CD14-positive monocyte (primary cell): ENCODE results near the gene TNNT3. TPM values are rescaled to one million over a fixed set of nuclear protein-coding genes. Genes with fewer than 3 reads are reported as not detected.
A peak's percentile ranks its signal among the peaks of the same experiment; 100 is the strongest.

Experiments used
- DNase-seq, 3 donors: peaks; one replicate each; pipeline ENCODE4 v3.0.0-alpha.2; 2011 to 2022
- H2AFZ ChIP-seq: 2 replicates; pipeline ENCODE4 v1.6.0; 2012; ENCODE audit warnings: mild to moderate bottlenecking, low read depth, low read length, inconsistent platforms; ENCODE audit not compliant: insufficient read depth, poor library complexity, severe bottlenecking
- H3K27ac ChIP-seq, 2 donors: 1 replicate in 1 of 2; 2 replicates in 1 of 2; pipeline ENCODE4 v1.5.1; 2012 to 2013; ENCODE audit warnings: low read length in 2 of 2, control low read depth in 1 of 2, inconsistent platforms in 1 of 2, low read depth in 1 of 2, mild to moderate bottlenecking in 1 of 2
- H3K27me3 ChIP-seq, 2 donors: one replicate each; pipeline versions ENCODE4 v1.6.0 to v1.6.1; 2011 to 2013; ENCODE audit warnings: low read length in 2 of 2; ENCODE audit not compliant: control insufficient read depth in 2 of 2, insufficient read depth in 2 of 2
- H3K36me3 ChIP-seq, 2 donors: replicated peaks in 1 of 2; 1 replicate in 1 of 2; 2 replicates in 1 of 2; pipeline versions ENCODE4 v1.5.1 to v1.6.1; 2012 to 2013; ENCODE audit warnings: low read length in 2 of 2, control low read depth in 1 of 2, inconsistent platforms in 1 of 2, mild to moderate bottlenecking in 1 of 2; ENCODE audit not compliant: insufficient read depth in 2 of 2, control insufficient read depth in 1 of 2
- H3K4me1 ChIP-seq, 2 donors: 1 replicate in 1 of 2; 2 replicates in 1 of 2; pipeline versions ENCODE4 v1.5.1 to v1.6.1; 2012 to 2013; ENCODE audit warnings: low read length in 2 of 2, control low read depth in 1 of 2, inconsistent platforms in 1 of 2, mild to moderate bottlenecking in 1 of 2, moderate library complexity in 1 of 2; ENCODE audit not compliant: insufficient read depth in 2 of 2, control insufficient read depth in 1 of 2
- H3K4me2 ChIP-seq: replicated peaks from 2 replicates; pipeline ENCODE3; 2012; ENCODE audit warnings: low read length, moderate library complexity, mild to moderate bottlenecking; ENCODE audit not compliant: poor library complexity, severe bottlenecking; ENCODE audit errors: extremely low read depth
- H3K4me3 ChIP-seq, 3 experiments: fragments of 200-600 bp in 1 of 3; sonication (generic) in 1 of 3; replicated peaks in 1 of 3; 1 replicate in 2 of 3; 2 replicates in 1 of 3; pipeline ENCODE4 v1.5.1; 2011 to 2013; ENCODE audit warnings: low read length in 3 of 3, mild to moderate bottlenecking in 3 of 3, control low read depth in 2 of 3, low read depth in 2 of 3, inconsistent platforms in 1 of 3, moderate library complexity in 1 of 3
- H3K79me2 ChIP-seq: 2 replicates; pipeline ENCODE4 v1.6.0; 2012; ENCODE audit warnings: mild to moderate bottlenecking, control low read depth, inconsistent platforms, low read length, moderate library complexity; ENCODE audit not compliant: insufficient read depth
- H3K9ac ChIP-seq: 2 replicates; pipeline ENCODE4 v1.6.0; 2017; ENCODE audit warnings: low read length, mild to moderate bottlenecking; ENCODE audit not compliant: insufficient read depth, poor library complexity, severe bottlenecking
- H3K9me3 ChIP-seq, 2 donors: replicated peaks in 1 of 2; 1 replicate in 1 of 2; 2 replicates in 1 of 2; pipeline versions ENCODE4 v1.5.1 to v1.6.1; 2012 to 2013; ENCODE audit warnings: low read length in 2 of 2, control low read depth in 1 of 2; ENCODE audit not compliant: control insufficient read depth in 1 of 2, insufficient read depth in 1 of 2
- H4K20me1 ChIP-seq: 2 replicates; pipeline ENCODE4 v1.6.0; 2012; ENCODE audit warnings: mild to moderate bottlenecking, low read length, control low read depth, moderate library complexity; ENCODE audit not compliant: insufficient read depth
- H3K27ac Mint-ChIP-seq, 7 donors: one replicate each; pipeline ENCODE4 v1.8.0; 2020; ENCODE audit warnings: mild to moderate bottlenecking in 7 of 7, mixed read lengths in 7 of 7, moderate library complexity in 6 of 7, inconsistent platforms in 2 of 7
- H3K27me3 Mint-ChIP-seq, 3 donors: one replicate each; pipeline ENCODE4 v1.8.0; 2021 to 2022; ENCODE audit warnings: low read depth in 3 of 3, mild to moderate bottlenecking in 3 of 3, mixed read lengths in 3 of 3, moderate library complexity in 3 of 3, inconsistent platforms in 1 of 3
- H3K36me3 Mint-ChIP-seq, 2 donors: one replicate each; pipeline ENCODE4 v1.8.0; 2020; ENCODE audit warnings: mixed read lengths in 2 of 2, inconsistent platforms in 1 of 2, mild to moderate bottlenecking in 1 of 2
- H3K4me1 Mint-ChIP-seq: one replicate; pipeline ENCODE4 v1.8.0; 2020; ENCODE audit warnings: mild to moderate bottlenecking, mixed read lengths
- H3K4me3 Mint-ChIP-seq, 2 donors: one replicate each; pipeline ENCODE4 v1.8.0; 2020; ENCODE audit warnings: mild to moderate bottlenecking in 2 of 2, mixed read lengths in 2 of 2, moderate library complexity in 1 of 2
- H3K9me3 Mint-ChIP-seq, 7 donors: one replicate each; pipeline ENCODE4 v1.8.0; 2020 to 2022; ENCODE audit warnings: mixed read lengths in 7 of 7, mild to moderate bottlenecking in 6 of 7, moderate library complexity in 6 of 7, inconsistent platforms in 2 of 7
- CTCF ChIP-seq: fragments of 200-600 bp; IDR thresholded peaks from one replicate; pipeline ENCODE4 v1.8.0; 2022; ENCODE audit warnings: antibody characterized with exemption, mild to moderate bottlenecking
- WGBS: methylation state at CpG from one replicate; pipeline ENCODE4 v1.1.5; 2013; ENCODE audit warnings: missing lambda C conversion rate; ENCODE audit not compliant: insufficient coverage; 5-methylcytosine and 5-hydroxymethylcytosine counted together
- intact Hi-C, 2 donors: fragments of 100-400 bp; cut with micrococcal nuclease; formaldehyde crosslinking; loops; one replicate each; pipeline versions ENCODE4 v1.15.0 to v1.15.1; 2023
- polyA plus RNA-seq, 3 donors: library from polyadenylated mRNA; depleted of rRNA in 1 of 3; unstranded in 2 of 3; stranded (reverse) in 1 of 3; fragments of 300-500 nt in 2 of 3; fragments of >200 nt in 1 of 3; fragmentation: Illumina TruSeq in 2 of 3; gene quantifications; 1 replicate in 2 of 3; 2 replicates in 1 of 3; pipeline ENCODE4 v1.2.3, GENCODE V29; 2012 to 2021

The TNNT3 gene
- polyA plus RNA-seq, 3 donors: 1.4 TPM; not detected in 2

DNA sequence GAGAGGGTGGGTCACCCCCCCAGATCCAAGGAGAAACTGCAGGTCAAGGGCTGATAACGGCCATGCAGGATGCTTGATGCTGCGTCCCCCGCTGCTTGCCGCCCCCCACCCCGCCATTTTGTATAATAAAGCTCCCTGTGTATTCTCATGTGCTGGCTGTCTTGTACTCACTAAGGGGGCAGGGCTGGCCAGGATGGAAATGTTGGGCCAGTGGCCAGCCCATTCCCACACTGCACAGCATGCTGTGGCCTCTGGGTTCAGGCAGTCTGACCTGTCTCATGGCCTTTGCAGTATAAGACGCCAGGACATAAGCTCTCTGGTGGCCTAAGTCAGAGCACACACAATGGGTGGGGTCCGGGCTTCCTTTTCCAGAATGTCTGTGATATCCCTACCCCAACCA is 27.4 kb upstream of the TNNT3 start:
- Mint-ChIP-seq H3K4me3 (no peak overlapping the region), H3K9me3 (peaks cover 0 to 19% (median 6%) of the 10 kb centered on the region in 7 donors), H3K27ac (no peak overlapping the region), H3K36me3 (peaks cover 3% of the 10 kb centered on the region in 2 donors), H3K4me1 (peaks cover 28% of the 10 kb centered on the region), H3K27me3 (peaks cover 20 to 46% (median 27%) of the 10 kb centered on the region in 3 donors)
- Histone ChIP-seq H3K9ac (no peak overlapping the region), H3K27ac (no peak overlapping the region), H3K4me2 (no peak overlapping the region), H3K4me3 (no peak overlapping the region), H2AFZ (no peak overlapping the region), H3K4me1 (peaks cover 42 to 51% of the 10 kb centered on the region in 2 donors), H3K79me2 (no peaks in the 10 kb centered on the region), H4K20me1 (peaks cover 68% of the 10 kb centered on the region), H3K27me3 (peaks cover 0 to 26% of the 10 kb centered on the region in 2 donors), H3K9me3 (no peaks in the 10 kb centered on the region), H3K36me3 (peaks cover 26% of the 10 kb centered on the region in 2 donors)
- no peak for TF ChIP-seq CTCF
- 75% methylated on average over 7 of the region's 7 CpGs for WGBS
- intact Hi-C loops: loop anchor here in 1 of 2 donors (5.0 kb wide), 1 partner anchor 260 kb away; no protein-coding TSS in a partner anchor
- DNase-seq: no peak

DNA sequence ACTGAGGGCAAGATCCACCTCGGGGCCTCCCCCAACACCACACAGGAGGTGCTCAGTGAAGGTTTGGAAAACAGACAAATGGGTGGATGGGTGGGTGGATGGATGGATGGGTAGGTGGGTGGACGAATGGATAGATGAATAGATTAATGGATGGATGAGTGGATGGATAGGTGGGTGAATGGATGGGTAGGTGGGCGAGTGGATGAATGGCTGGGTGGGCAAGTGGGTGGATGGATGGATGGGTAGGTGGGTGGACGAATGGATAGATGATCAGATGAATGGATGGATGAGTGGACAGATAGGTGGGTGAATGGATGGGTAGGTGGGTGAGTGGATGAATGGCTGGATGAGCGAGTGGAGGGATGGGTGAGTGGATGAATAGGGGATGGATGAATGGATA is 26.9 kb upstream of the TNNT3 start:
- peak overlapping the region in 1 of 7 donors; percentile 53 for H3K27ac Mint-ChIP-seq
- H3K79me2 ChIP-seq: no peaks in the 10 kb centered on the region
- H3K36me3 ChIP-seq: peaks cover 21 to 22% of the 10 kb centered on the region in 2 donors
- no peak overlapping the region for H3K4me2 ChIP-seq
- H3K9me3 ChIP-seq: no peaks in the 10 kb centered on the region
- H3K27ac ChIP-seq: no peak overlapping the region
- no peak overlapping the region for H3K4me3 Mint-ChIP-seq
- no peak for DNase-seq
- no peak overlapping the region for H2AFZ ChIP-seq
- no peak overlapping the region for H3K9ac ChIP-seq
- no peak for TF ChIP-seq CTCF
- intact Hi-C loops: loop anchor here in 1 of 2 donors (5.0 kb wide), 1 partner anchor 260 kb away; no protein-coding TSS in a partner anchor
- H3K4me3 ChIP-seq: no peak overlapping the region
- peaks cover 19 to 41% (median 23%) of the 10 kb centered on the region in 3 donors for H3K27me3 Mint-ChIP-seq
- H3K27me3 ChIP-seq: peaks cover 0 to 23% of the 10 kb centered on the region in 2 donors
- H4K20me1 ChIP-seq: peaks cover 64% of the 10 kb centered on the region
- WGBS: 76% methylated on average over 4 of the region's 5 CpGs
- H3K9me3 Mint-ChIP-seq: peaks cover 0 to 15% (median 5%) of the 10 kb centered on the region in 7 donors
- H3K4me1 ChIP-seq: peaks cover 43 to 53% of the 10 kb centered on the region in 2 donors
- H3K36me3 Mint-ChIP-seq: peaks cover 3% of the 10 kb centered on the region in 2 donors
- peaks cover 32% of the 10 kb centered on the region for H3K4me1 Mint-ChIP-seq
